K562 (cell line): ENCODE measurements around the gene COG2. TPM values are rescaled to one million over a fixed set of nuclear protein-coding genes. Genes with fewer than 3 reads are reported as not detected.

Source experiments
- ATAC-seq: fragments of 200-7000 bp; cut with Tn5 transposase; 3 replicates; pipeline ENCODE4 v1.9.1; 2020; ENCODE audit warnings: moderate library complexity
- BruUV-seq: library from RNA; stranded (reverse); fragments of 400-500 nt; replicated peaks from 2 replicates; lab custom pipeline; 2021; lab: Mats Ljungman, UMichigan
- CTCF ChIA-PET: fragments of 300-600 bp; formaldehyde crosslinking; extraction: SDS; loops from one replicate; lab custom pipeline; 2021; ENCODE audit warnings: low intra/inter-chr PET ratio; lab: Yijun Ruan, JAX
- POLR2A ChIA-PET: fragments of 300-600, 350-650 bp; sonication (Branson Sonifier 250); formaldehyde crosslinking; extraction: SDS; loops from one replicate; lab custom pipeline; 2021; ENCODE audit warnings: antibody characterized with exemption, inconsistent platforms; lab: Yijun Ruan, JAX
- DNase-seq, 4 experiments: peaks; one replicate each; pipeline versions ENCODE4 v3.0.0 to v3.0.0-alpha.2; 2011 to 2018; ENCODE audit warnings: low spot score in 3 of 4, mixed read lengths in 3 of 4; ENCODE audit errors: extremely low read depth in 1 of 4
- FAIRE-seq: peaks from 2 replicates; lab custom pipeline; 2011; peaks lifted over from hg19 to GRCh38; lab: Jason Lieb, UNC
- H2AFZ ChIP-seq: 2 replicates; pipeline ENCODE4 v1.6.0; 2011; ENCODE audit warnings: low read depth, low read length, control low read depth, inconsistent platforms
- H3K27ac ChIP-seq: fragments of 200-600 bp; 3 replicates; pipeline ENCODE4 v1.8.0; 2011; ENCODE audit warnings: low read depth, mild to moderate bottlenecking, control low read depth, inconsistent platforms, low read length, moderate library complexity, mixed read lengths; ENCODE audit errors: extremely low read depth
- H3K27me3 ChIP-seq, 2 experiments: fragments of 300-600 bp in 1 of 2; 2 replicates in 1 of 2; 3 replicates in 1 of 2; pipeline versions ENCODE4 v1.6.0 to v1.8.0; 2011; ENCODE audit warnings: inconsistent platforms in 2 of 2, low read length in 2 of 2, mild to moderate bottlenecking in 1 of 2, mixed read lengths in 1 of 2, moderate library complexity in 1 of 2; ENCODE audit not compliant: control insufficient read depth in 2 of 2, insufficient read depth in 2 of 2
- H3K36me3 ChIP-seq: fragments of 300-600 bp; 3 replicates; pipeline ENCODE4 v1.8.0; 2011; ENCODE audit warnings: mild to moderate bottlenecking, low read length, inconsistent platforms; ENCODE audit not compliant: control insufficient read depth, insufficient read depth
- H3K4me1 ChIP-seq, 2 experiments: fragments of 200-600 bp in 1 of 2; replicated peaks in 1 of 2; 2 replicates in 1 of 2; 3 replicates in 1 of 2; pipeline versions ENCODE4 v1.5.1 to v1.8.0; 2011; ENCODE audit warnings: inconsistent platforms in 2 of 2, low read length in 2 of 2, mild to moderate bottlenecking in 1 of 2, mixed read lengths in 1 of 2, moderate library complexity in 1 of 2; ENCODE audit not compliant: control insufficient read depth in 2 of 2, insufficient read depth in 2 of 2
- H3K4me2 ChIP-seq: 2 replicates; pipeline ENCODE4 v1.6.1; 2011; ENCODE audit warnings: low read length, control low read depth, inconsistent platforms, mixed read lengths; ENCODE audit not compliant: insufficient read depth
- H3K4me3 ChIP-seq: fragments of 200-600 bp; sonication (generic), shearing (Covaris generic); 2 replicates; pipeline ENCODE4 v1.5.1; 2016; ENCODE audit warnings: control low read depth, inconsistent platforms
- H3K79me2 ChIP-seq: fragments of 200-600 bp; 3 replicates; pipeline ENCODE4 v1.8.0; 2011; ENCODE audit warnings: low read length, inconsistent platforms; ENCODE audit not compliant: control insufficient read depth, insufficient read depth
- H3K9ac ChIP-seq, 2 experiments: 2 replicates each; pipeline versions ENCODE4 v1.6.0 to v1.6.1; 2011; ENCODE audit warnings: low read depth in 2 of 2, low read length in 2 of 2, control low read depth in 1 of 2, inconsistent platforms in 1 of 2, mild to moderate bottlenecking in 1 of 2, mixed read lengths in 1 of 2; ENCODE audit not compliant: insufficient read depth in 1 of 2
- H3K9me1 ChIP-seq: one replicate; pipeline ENCODE4 v1.6.0; 2011; ENCODE audit warnings: inconsistent platforms, mild to moderate bottlenecking, low read length, moderate library complexity; ENCODE audit not compliant: control insufficient read depth, insufficient read depth
- H3K9me3 ChIP-seq: replicated peaks from 2 replicates; pipeline ENCODE4 v1.5.1; 2011; ENCODE audit warnings: low read depth, low read length, inconsistent platforms; ENCODE audit not compliant: control insufficient read depth, insufficient read depth
- H4K20me1 ChIP-seq: replicated peaks from 2 replicates; pipeline ENCODE4 v1.6.1; 2011; ENCODE audit warnings: low read length, inconsistent platforms, mixed read lengths; ENCODE audit not compliant: control insufficient read depth, insufficient read depth
- CXXC5 ChIP-seq: fragments of 250-450 bp; sonication (Bioruptor Pico); IDR thresholded peaks from 2 replicates; pipeline ENCODE4 v1.8.0; 2022; ENCODE audit warnings: inconsistent platforms, mild to moderate bottlenecking, moderate library complexity
- FOXM1 ChIP-seq, 2 experiments: fragments of 450-650 bp in 1 of 2; sonication (generic) in 1 of 2; formaldehyde crosslinking in 1 of 2; IDR thresholded peaks; 2 replicates each; pipeline versions ENCODE4 v1.6.1 to v1.9.0; 2017 to 2022; ENCODE audit warnings: low read depth in 2 of 2, mild to moderate bottlenecking in 2 of 2, missing genetic modification reagents in 1 of 2, moderate library complexity in 1 of 2
- HDAC1 ChIP-seq, 2 experiments: fragments of 450-650 bp; IDR thresholded peaks; 2 replicates each; pipeline ENCODE4 v1.6.1; 2016 to 2017; ENCODE audit warnings: inconsistent platforms in 1 of 2, mild to moderate bottlenecking in 1 of 2, moderate library complexity in 1 of 2
- HMBOX1 ChIP-seq: sonication (generic); IDR thresholded peaks from 2 replicates; pipeline ENCODE4 v1.6.1; 2016
- HNRNPL ChIP-seq: fragments of 200-400 bp; formaldehyde crosslinking; IDR thresholded peaks from 2 replicates; pipeline ENCODE4 v1.6.1; 2017; ENCODE audit warnings: low read depth, mild to moderate bottlenecking, low read length
- KLF6 ChIP-seq: fragments of 250-450 bp; sonication (Bioruptor Pico); IDR thresholded peaks from 2 replicates; pipeline ENCODE4 v1.4.0; 2020; ENCODE audit warnings: mild to moderate bottlenecking, moderate library complexity, borderline replicate concordance
- TARDBP ChIP-seq: fragments of 450-650 bp; IDR thresholded peaks from 2 replicates; pipeline ENCODE4 v1.6.1; 2016
- THRAP3 ChIP-seq: fragments of 450-650 bp; IDR thresholded peaks from 2 replicates; pipeline ENCODE4 v1.6.1; 2016; ENCODE audit warnings: mild to moderate bottlenecking, inconsistent platforms, borderline replicate concordance
- TRIM24 ChIP-seq, 2 experiments: fragments of 450-650 bp; IDR thresholded peaks; 2 replicates each; pipeline ENCODE4 v1.6.1; 2016
- YBX1 ChIP-seq: fragments of 450-650 bp; IDR thresholded peaks from 2 replicates; pipeline ENCODE4 v1.7.1; 2016; ENCODE audit warnings: mild to moderate bottlenecking
- ZNF282 ChIP-seq: sonication (generic); formaldehyde crosslinking; IDR thresholded peaks from 2 replicates; pipeline ENCODE4 v1.8.1; 2023; ENCODE audit warnings: missing genetic modification reagents
- ZNF740 ChIP-seq, 3 experiments: fragments of 200-800 bp in 1 of 3; sonication (Bioruptor generic) in 1 of 3; sonication (generic) in 1 of 3; formaldehyde crosslinking in 1 of 3; IDR thresholded peaks; 2 replicates each; pipeline versions ENCODE4 v1.6.1 to v1.8.0; 2016 to 2022; ENCODE audit warnings: mild to moderate bottlenecking in 2 of 3, missing compliant biosample characterization in 2 of 3, missing genetic modification characterization in 2 of 3, missing genetic modification reagents in 1 of 3
- WGBS: fragments of 100-300 bp; shearing (Covaris generic); methylation state at CpG from one replicate; pipeline ENCODE4 v1.1.6; 2016; ENCODE audit warnings: low coverage, mixed read lengths; ENCODE audit not compliant: insufficient coverage; ENCODE audit errors: missing lambda C conversion rate; 5-methylcytosine and 5-hydroxymethylcytosine counted together
- in situ Hi-C: fragments of 300-500 bp; cut with MboI; formaldehyde crosslinking; loops from 4 replicates; pipeline ENCODE4 v1.15.0; 2018; ENCODE audit warnings: inconsistent platforms, mixed read lengths
- intact Hi-C: fragments of 100-400 bp; cut with micrococcal nuclease; formaldehyde crosslinking; loops from 2 replicates; pipeline ENCODE4 v1.14.2; 2022
- polyA plus RNA-seq, 8 experiments: library from polyadenylated mRNA; depleted of rRNA in 4 of 8; stranded (reverse) in 5 of 8; unstranded in 3 of 8; fragments of >200 nt; fragmentation: Nextera tagmentation in 2 of 8; fragmentation: Illumina TruSeq in 1 of 8; extraction: Ambion mirVana in 2 of 8; extraction: Trizol in 1 of 8; gene quantifications; 2 replicates each; pipeline versions ENCODE4 v1.2.1 to v1.2.3, GENCODE V29; 2011 to 2014; ENCODE audit warnings: inconsistent platforms in 1 of 8, missing spikeins in 1 of 8
- total RNA-seq, 7 experiments: library from RNA; depleted of rRNA in 6 of 7; stranded (reverse); fragments of >200 nt in 6 of 7; fragmentation: Illumina TruSeq in 2 of 7; extraction: Trizol in 2 of 7; gene quantifications; 2 replicates each; pipeline versions ENCODE4 v1.2.1 to v1.2.3, GENCODE V29; 2011 to 2021; ENCODE audit warnings: low replicate concordance in 1 of 7
- TF ChIP-seq, protein P1 (sequence below): fragments of 450-650 bp; IDR thresholded peaks from 2 replicates; pipeline ENCODE4 v1.6.1; 2016; ENCODE audit warnings: missing biosample characterization, missing genetic modification characterization
- TF ChIP-seq, protein P2 (sequence below): sonication (generic); formaldehyde crosslinking; IDR thresholded peaks from 2 replicates; pipeline ENCODE4 v1.8.1; 2023; ENCODE audit warnings: mild to moderate bottlenecking, missing genetic modification reagents

COG2 gene
- total and polyA plus RNA-seq, 9 of the 15 experiments (the other 6 are each of a cell fraction or from before 2014, with no cell fraction given), result 22.0 to 51.7 (median 33.3) TPM

DNA sequence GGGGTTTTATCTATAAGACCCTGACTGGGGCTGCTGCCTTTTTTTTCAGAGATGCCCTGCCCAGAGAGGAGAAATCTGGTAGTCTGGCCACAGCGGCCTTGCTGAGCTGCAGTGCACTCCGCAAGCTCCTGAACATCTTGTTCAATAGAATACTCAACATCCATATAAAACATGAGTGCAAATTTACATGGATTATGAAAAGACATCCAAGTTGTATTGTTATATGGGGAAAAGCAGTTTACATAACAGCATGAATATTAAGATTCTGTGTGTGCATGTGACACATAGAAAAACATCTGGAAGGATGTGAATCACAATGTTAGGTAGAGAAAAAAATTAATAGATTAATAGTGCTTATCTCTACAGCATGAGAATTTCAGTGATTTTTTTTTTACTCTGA is 16.4 kb downstream of the COG2 start (continued):
- TF ChIP-seq, protein P1, sequence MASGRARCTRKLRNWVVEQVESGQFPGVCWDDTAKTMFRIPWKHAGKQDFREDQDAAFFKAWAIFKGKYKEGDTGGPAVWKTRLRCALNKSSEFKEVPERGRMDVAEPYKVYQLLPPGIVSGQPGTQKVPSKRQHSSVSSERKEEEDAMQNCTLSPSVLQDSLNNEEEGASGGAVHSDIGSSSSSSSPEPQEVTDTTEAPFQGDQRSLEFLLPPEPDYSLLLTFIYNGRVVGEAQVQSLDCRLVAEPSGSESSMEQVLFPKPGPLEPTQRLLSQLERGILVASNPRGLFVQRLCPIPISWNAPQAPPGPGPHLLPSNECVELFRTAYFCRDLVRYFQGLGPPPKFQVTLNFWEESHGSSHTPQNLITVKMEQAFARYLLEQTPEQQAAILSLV (tag), result no peak
- TF ChIP-seq FOXM1 (IDR thresholded peaks at IDR 0.05; ENCODE audit: low read depth) (no peak), FOXM1 (CRISPR knock-in tag; IDR thresholded peaks at IDR 0.05; ENCODE audit: low read depth) (no peak), ZNF282 (CRISPR knock-in tag) (no peak), HMBOX1 (no peak), HNRNPL (no peak), HDAC1 (IDR thresholded peaks at IDR 0.05) (no peak), KLF6 (no peak)

DNA sequence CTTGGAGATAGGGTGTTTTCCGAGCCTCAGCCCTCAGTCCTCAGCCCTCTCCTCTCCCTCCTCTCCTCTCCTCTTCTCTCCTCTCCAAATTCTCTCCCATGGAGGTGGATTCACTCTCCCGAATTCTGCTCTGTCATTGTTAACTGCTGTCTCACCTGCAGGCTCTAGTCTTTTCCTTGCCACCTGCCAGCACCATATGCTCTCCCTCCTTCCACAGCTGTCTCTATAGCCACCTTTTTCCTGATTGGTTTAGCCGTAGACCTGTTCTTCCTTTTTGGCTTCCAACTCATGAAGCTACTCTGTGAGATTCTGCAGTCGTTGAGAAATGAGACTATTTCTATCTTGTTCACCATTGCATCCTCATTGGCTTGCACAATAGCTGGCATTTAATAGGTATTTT is 19.7 kb downstream of the COG2 start:
- DNase-seq (no peak), FAIRE-seq (no peak), ATAC-seq (no peak)
- Histone ChIP-seq H3K4me1 (no peaks in the 10 kb centered on the region), H3K27ac (no peak overlapping the region), H3K4me3 (no peak overlapping the region), H3K9me1 (no peaks in the 10 kb centered on the region), H3K9ac (no peak overlapping the region), H3K27me3 (no peaks in the 10 kb centered on the region), H2AFZ (no peak overlapping the region), H3K79me2 (no peaks in the 10 kb centered on the region), H3K4me2 (no peak overlapping the region), H4K20me1 (no peaks in the 10 kb centered on the region), H3K9me3 (no peaks in the 10 kb centered on the region), H3K36me3 (peaks cover 59% of the 10 kb centered on the region; the same call in 2 of the 3 replicates)
- ChIA-PET CTCF (no interaction called here), POLR2A (interaction anchor here (0.8 kb wide), 1 partner anchor 13 kb away, joined by 4 read pairs; no protein-coding TSS in a partner anchor)
- intact Hi-C loops (no loop called here), in situ Hi-C loops (no loop called here)
- TF ChIP-seq, protein P2, sequence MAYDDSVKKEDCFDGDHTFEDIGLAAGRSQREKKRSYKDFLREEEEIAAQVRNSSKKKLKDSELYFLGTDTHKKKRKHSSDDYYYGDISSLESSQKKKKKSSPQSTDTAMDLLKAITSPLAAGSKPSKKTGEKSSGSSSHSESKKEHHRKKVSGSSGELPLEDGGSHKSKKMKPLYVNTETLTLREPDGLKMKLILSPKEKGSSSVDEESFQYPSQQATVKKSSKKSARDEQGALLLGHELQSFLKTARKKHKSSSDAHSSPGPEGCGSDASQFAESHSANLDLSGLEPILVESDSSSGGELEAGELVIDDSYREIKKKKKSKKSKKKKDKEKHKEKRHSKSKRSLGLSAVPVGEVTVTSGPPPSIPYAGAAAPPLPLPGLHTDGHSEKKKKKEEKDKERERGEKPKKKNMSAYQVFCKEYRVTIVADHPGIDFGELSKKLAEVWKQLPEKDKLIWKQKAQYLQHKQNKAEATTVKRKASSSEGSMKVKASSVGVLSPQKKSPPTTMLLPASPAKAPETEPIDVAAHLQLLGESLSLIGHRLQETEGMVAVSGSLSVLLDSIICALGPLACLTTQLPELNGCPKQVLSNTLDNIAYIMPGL (CRISPR knock-in tag), result no peak
- TF ChIP-seq TRIM24 (IDR thresholded peaks at IDR 0.05) (no peak), TARDBP (no peak), YBX1 (no peak), ZNF740 (CRISPR knock-in tag; IDR thresholded peaks at IDR 0.05) (no peak), ZNF740 (tag; IDR thresholded peaks at IDR 0.05) (no peak), THRAP3 (no peak), CXXC5 (no peak)
- no TSS peak for BruUV-seq
- 77% methylated on average over 4 of the region's 4 CpGs for WGBS
